RPMI7951 (cell line): ENCODE data around the gene PCAT6. TPM values are rescaled to one million over a fixed set of nuclear protein-coding genes. Genes with fewer than 3 reads are reported as not detected.

Experiments
- DNase-seq: peaks from one replicate; pipeline ENCODE4 v3.0.0-alpha.2; 2012; ENCODE audit warnings: low read depth
- total RNA-seq: library from RNA; depleted of rRNA; stranded (reverse); fragments of >200 nt; shearing (Covaris generic); gene quantifications from 2 replicates; pipeline ENCODE4 v1.2.3, GENCODE V29; 2014; rRNA removed

The PCAT6 gene
- total RNA-seq, 1 experiment from 2014 or later: 0.72 TPM

GRCh38 chr1:202848191-202848542 lies 37.4 kb downstream of the PCAT6 start:
- no peak for DNase-seq

GRCh38 chr1:202850593-202851362 lies 40.0 kb downstream of the PCAT6 start:
- DNase-seq: no peak

DNA sequence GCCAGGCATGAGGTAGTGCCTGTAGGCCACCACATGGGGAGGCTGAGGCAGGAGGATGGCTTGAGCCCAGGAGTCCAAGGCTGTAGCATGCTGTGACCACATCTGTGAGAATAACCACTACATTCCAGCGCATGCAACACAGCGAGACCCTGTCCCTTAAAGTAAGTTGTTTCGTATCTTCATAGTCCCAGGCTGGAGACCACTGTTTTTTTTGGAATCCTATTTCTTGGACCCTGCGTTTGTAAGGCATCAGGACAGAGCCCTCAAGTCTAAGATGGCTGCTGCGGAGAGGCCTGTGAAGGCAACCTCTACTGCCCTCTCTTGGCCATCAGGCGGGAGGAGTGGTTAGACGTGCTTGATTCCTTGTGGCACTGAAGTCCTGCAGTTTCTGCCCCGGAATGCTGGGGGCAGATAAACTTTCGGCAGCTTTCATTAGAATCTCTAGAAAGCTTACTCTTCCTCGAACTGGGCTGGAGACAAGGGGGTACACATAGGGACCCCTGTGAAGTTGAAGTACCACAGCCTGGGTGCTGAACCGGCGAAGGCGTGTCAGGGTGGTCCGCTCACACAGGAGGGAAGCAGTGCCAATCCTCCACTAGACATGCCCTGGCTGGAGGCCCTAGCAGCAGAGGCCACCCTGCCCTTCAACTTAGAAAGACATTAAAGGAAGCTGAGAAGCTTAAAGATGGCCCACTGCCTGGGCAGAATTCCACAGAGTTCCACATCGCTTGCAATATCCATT lies 41.6 kb downstream of the PCAT6 start:
- DNase-seq: peak; percentile 41

DNA sequence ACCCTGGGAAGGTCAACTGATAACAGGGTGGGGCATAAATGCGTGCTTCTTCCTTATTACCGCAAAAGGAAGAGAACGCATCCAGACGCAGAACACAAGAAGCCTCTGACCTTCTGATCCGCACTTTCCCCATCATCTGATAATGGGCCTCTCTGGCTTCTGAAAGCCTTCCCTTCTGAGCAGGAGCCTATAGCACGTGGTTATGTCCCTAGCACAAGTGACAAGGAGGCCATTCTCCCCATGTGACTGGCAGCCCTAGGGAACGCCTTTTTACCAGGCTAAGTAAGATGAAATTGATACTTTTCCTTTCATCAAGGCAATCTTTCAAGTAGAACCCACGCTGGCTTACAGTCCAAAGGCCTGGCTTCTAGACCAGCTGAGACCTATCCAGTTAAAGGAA lies 44.0 kb downstream of the PCAT6 start:
- DNase-seq: no peak

GRCh38 chr1:202856014-202856413 lies 45.3 kb downstream of the PCAT6 start:
- DNase-seq: no peak

DNA sequence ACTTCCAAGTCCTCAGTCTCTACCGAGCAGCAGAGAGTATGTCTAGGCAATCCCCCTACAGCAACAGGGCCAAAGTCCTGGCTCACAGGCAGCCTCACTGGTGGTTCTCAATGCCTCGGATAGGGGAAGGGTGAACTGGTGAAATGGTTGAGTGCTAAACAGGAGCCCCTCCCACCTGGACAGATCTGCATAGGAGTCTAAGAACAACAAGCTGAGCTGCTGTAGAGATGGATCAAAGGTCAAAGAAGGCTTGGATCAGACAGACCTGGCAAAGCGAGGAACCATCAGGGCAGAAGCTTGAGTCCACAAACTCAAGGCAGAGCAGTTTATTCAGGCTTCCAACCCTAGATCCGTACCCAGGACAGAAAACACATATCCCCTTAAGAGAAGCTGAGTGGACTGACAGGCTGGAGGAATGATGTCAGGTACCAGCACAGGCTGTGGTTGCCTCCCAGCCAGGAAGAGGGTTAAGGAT lies 46.4 kb downstream of the PCAT6 start:
- DNase-seq: no peak

- DNase-seq: no peak
These were observed 47.6 kb downstream of the PCAT6 start for GRCh38 chr1:202858331-202858730.

DNA sequence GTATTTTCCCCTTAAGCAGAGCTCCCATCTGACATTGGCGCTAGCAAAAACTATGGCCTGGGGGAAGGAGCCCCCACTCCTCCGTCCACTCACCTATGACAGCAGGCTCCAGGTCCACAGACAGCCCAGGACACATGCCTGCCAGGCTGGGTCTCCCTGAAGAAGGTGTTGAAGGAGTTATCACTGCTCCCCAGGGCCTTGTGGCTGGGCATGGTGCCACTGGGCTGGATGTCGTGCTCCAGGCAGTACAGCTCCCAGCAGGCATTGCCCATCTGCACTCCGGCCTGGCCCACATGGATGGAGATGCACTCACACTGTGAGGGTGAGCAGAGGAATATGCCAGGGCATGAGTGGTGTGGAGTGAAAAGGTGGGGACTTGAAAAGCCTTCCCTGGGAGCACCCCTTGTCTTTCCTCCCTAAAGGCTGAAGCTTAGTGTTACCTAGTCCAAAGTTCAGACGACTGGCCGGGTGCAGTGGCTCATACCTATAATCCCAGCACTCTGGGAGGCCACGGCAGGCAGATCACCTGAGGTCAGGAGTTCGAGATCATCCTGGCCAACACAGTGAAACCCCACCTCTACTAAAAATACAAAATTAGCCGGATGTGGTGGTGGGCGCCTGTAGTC lies 48.1 kb downstream of the PCAT6 start:
- no peak for DNase-seq

DNA sequence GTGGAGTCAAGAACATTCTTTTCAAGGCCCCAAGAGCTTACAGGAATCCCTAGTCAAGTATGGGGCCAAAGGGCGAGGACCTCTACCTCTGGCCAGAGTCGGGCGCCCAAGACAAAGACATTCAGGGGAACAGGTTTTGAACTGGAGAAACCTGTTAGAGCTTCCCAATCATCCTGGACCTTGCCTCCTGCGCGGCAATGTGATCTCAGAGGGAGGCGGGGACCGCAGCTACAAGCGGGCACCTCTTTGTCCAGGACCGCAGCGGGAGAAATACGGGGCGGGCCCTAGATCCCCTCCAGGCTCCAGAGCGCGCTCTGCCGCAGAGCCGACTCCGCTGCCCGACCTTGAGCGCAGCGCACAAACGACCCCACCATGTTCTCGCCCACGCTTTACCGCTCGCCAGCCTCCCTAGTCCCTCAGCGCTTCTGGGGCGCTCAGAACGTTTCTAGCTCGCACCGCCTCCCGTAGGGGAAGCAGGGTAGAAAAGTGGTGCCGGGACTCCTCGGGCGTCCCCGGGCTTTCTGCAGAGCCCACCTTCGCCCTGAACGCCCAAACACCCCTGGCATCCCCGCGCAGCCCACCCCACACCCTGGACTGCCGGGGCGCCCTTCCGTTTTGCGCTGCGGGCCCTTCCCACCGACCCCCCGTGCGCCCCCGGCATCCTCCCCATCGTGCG lies 50.1 kb downstream of the PCAT6 start:
- DNase-seq: peak; percentile 48

Other genes with a start within 250 kb of the PCAT6 start
- not detected in 2 replicates for gene SYT2, start 100.5 kb upstream of the PCAT6 start, total RNA-seq
- gene KDM5B, start 2.5 kb upstream of the PCAT6 start, total RNA-seq: 33.3 and 35.0 TPM in 2 replicates
- 8.8 and 10.5 TPM in 2 replicates for gene RABIF, start 78.2 kb downstream of the PCAT6 start, total RNA-seq
- 16.8 and 19.1 TPM in 2 replicates for gene KLHL12, start 116.3 kb downstream of the PCAT6 start, total RNA-seq
- gene ADIPOR1, start 147.4 kb downstream of the PCAT6 start, total RNA-seq: 76.3 and 85.4 TPM in 2 replicates
- 30.9 and 35.3 TPM in 2 replicates for gene CYB5R1, start 156.3 kb downstream of the PCAT6 start, total RNA-seq
- 62.9 and 64.3 TPM in 2 replicates for gene TMEM183A, start 196.4 kb downstream of the PCAT6 start, total RNA-seq
- 2.4 and 4.5 TPM in 2 replicates for gene PPFIA4, start 215.5 kb downstream of the PCAT6 start, total RNA-seq